HG03469 (cell line): ENCODE results near the gene NXPH4.

ENCODE experiments used
- ATAC-seq: cut with Tn5 transposase; IDR thresholded peaks from one replicate; pipeline ENCODE4 v1.9.1; 2021; ENCODE audit warnings: mild to moderate bottlenecking, moderate library complexity, moderate number of reproducible peaks; ENCODE audit not compliant: unreplicated experiment

NXPH4 gene

GRCh38 chr12:57183939-57184725 lies 32.5 kb upstream of the NXPH4 start:
- ATAC-seq: no peak

- ATAC-seq: no peak
Observed at GRCh38 chr12:57185403-57185802, 31.2 kb upstream of the NXPH4 start.

- ATAC-seq: no peak
Observed at GRCh38 chr12:57185906-57186508, 30.6 kb upstream of the NXPH4 start.

GRCh38 chr12:57187222-57188089 lies 29.1 kb upstream of the NXPH4 start:
- ATAC-seq: no peak

GRCh38 chr12:57188090-57188425 lies 28.5 kb upstream of the NXPH4 start:
- ATAC-seq: no peak

- ATAC-seq: no peak
Observed at GRCh38 chr12:57190037-57190436, 26.6 kb upstream of the NXPH4 start.

GRCh38 chr12:57190821-57191220 lies 25.8 kb upstream of the NXPH4 start:
- ATAC-seq: no peak

- no peak for ATAC-seq
Observed at GRCh38 chr12:57191410-57191809, 25.2 kb upstream of the NXPH4 start.

GRCh38 chr12:57192920-57193319 lies 23.7 kb upstream of the NXPH4 start:
- ATAC-seq: no peak

- no peak for ATAC-seq
Observed at GRCh38 chr12:57193706-57194245, 22.8 kb upstream of the NXPH4 start.

- no peak for ATAC-seq
Observed at GRCh38 chr12:57194253-57194652, 22.3 kb upstream of the NXPH4 start.

- ATAC-seq: no peak
Observed at GRCh38 chr12:57195186-57195585, 21.4 kb upstream of the NXPH4 start.

GRCh38 chr12:57195611-57196371 lies 20.8 kb upstream of the NXPH4 start:
- ATAC-seq: no peak

- ATAC-seq: no peak
Observed at GRCh38 chr12:57196439-57196838, 20.2 kb upstream of the NXPH4 start.

- no peak for ATAC-seq
Observed at GRCh38 chr12:57196956-57197355, 19.6 kb upstream of the NXPH4 start.

- ATAC-seq: no peak
Observed at GRCh38 chr12:57198329-57198728, 18.3 kb upstream of the NXPH4 start.

- ATAC-seq: no peak
Observed at GRCh38 chr12:57199191-57199590, 17.4 kb upstream of the NXPH4 start.

GRCh38 chr12:57200497-57200896 lies 16.1 kb upstream of the NXPH4 start:
- no peak for ATAC-seq

GRCh38 chr12:57201219-57201618 lies 15.4 kb upstream of the NXPH4 start:
- ATAC-seq: no peak

GRCh38 chr12:57201631-57202030 lies 15.0 kb upstream of the NXPH4 start:
- ATAC-seq: no peak

GRCh38 chr12:57202321-57202720 lies 14.3 kb upstream of the NXPH4 start:
- no peak for ATAC-seq
